GM20431 (cell line): ENCODE results near the gene TTC23L.
"Not testable (repeated sequence)": the region's sequence is repeated elsewhere in the genome, so short reads cannot be mapped to it uniquely, and the experiment has no call there.

Experiments
- in situ Hi-C: fragments of 300-500 bp; cut with MseI, MboI; formaldehyde crosslinking; loops from one replicate; pipeline ENCODE4 v1.15.0; 2020; ENCODE audit warnings: low sequenced_read_pairs; ENCODE audit not compliant: unreplicated experiment

The TTC23L gene

GRCh38 chr5:34915139-34915855, 76.3 kb downstream of the TTC23L start, which contains the start of the genes BRIX1 and RAD1:
BRIX1 (plus strand) TSS chr5:34915711; CDS start chr5:34915739, 28 bp downstream.
RAD1 (minus strand) TSS chr5:34915504; CDS start chr5:34914892, 612 bp downstream.
- in situ Hi-C loops = no loop called here

GRCh38 chr5:34915856-34916192, 76.9 kb downstream of the TTC23L start:
- in situ Hi-C loops = no loop called here

- in situ Hi-C loops = no loop called here
Observed at GRCh38 chr5:34916518-34916917, 77.6 kb downstream of the TTC23L start.

- in situ Hi-C loops = no loop called here
Observed at GRCh38 chr5:34918025-34918424, 79.1 kb downstream of the TTC23L start.

GRCh38 chr5:34919077-34919476, 80.1 kb downstream of the TTC23L start:
- in situ Hi-C loops = no loop called here

GRCh38 chr5:34923256-34923655, 84.3 kb downstream of the TTC23L start:
- in situ Hi-C loops = not testable (repeated sequence)

- in situ Hi-C loops = no loop called here
Observed at GRCh38 chr5:34923694-34924461, 84.9 kb downstream of the TTC23L start.

GRCh38 chr5:34924462-34924765, 85.5 kb downstream of the TTC23L start:
- in situ Hi-C loops = no loop called here

- in situ Hi-C loops = no loop called here
Observed at GRCh38 chr5:34926318-34926888, 87.4 kb downstream of the TTC23L start.

- in situ Hi-C loops = no loop called here
Observed at GRCh38 chr5:34927785-34928184, 88.8 kb downstream of the TTC23L start.

- in situ Hi-C loops = no loop called here
Observed at GRCh38 chr5:34928267-34928666, 89.3 kb downstream of the TTC23L start.

GRCh38 chr5:34929134-34929719, 90.3 kb downstream of the TTC23L start, which contains the start of gene DNAJC21:
DNAJC21 (plus strand) TSS chr5:34929559; CDS start chr5:34929820, 261 bp downstream.
- in situ Hi-C loops = no loop called here

GRCh38 chr5:34929720-34930461, 90.9 kb downstream of the TTC23L start:
- in situ Hi-C loops = no loop called here

GRCh38 chr5:34930462-34930844, 91.5 kb downstream of the TTC23L start:
- in situ Hi-C loops = no loop called here

GRCh38 chr5:34930870-34931269, 91.9 kb downstream of the TTC23L start:
- in situ Hi-C loops = no loop called here

GRCh38 chr5:34932947-34933346, 94.0 kb downstream of the TTC23L start:
- in situ Hi-C loops = no loop called here

GRCh38 chr5:34941936-34942335, 103.0 kb downstream of the TTC23L start:
- in situ Hi-C loops = no loop called here

GRCh38 chr5:34944044-34944443, 105.1 kb downstream of the TTC23L start:
- in situ Hi-C loops = no loop called here

- in situ Hi-C loops = no loop called here
Observed at GRCh38 chr5:34944460-34945047, 105.6 kb downstream of the TTC23L start.
